Prostate gland (tissue), 2 donors: ENCODE measurements around the gene SLC1A1.

ENCODE experiments used
- CTCF ChIP-seq, 4 experiments: fragments of 200-600 bp in 2 of 4; fragments of 450-650 bp in 2 of 4; sonication (generic) in 2 of 4; IDR thresholded peaks; 1 replicate in 3 of 4; 2 replicates in 1 of 4; pipeline ENCODE4 v1.5.1; 2016 to 2019; ENCODE audit warnings: antibody characterized with exemption in 4 of 4, mild to moderate bottlenecking in 2 of 4, moderate library complexity in 2 of 4
- POLR2A ChIP-seq: fragments of 450-650 bp; IDR thresholded peaks from one replicate; pipeline ENCODE4 v1.6.1; 2016; ENCODE audit warnings: antibody characterized with exemption, mild to moderate bottlenecking

- no peak for TF ChIP-seq CTCF (IDR thresholded peaks at IDR 0.05)
- TF ChIP-seq POLR2A = no peak
These were observed 90.9 kb downstream of the SLC1A1 start for GRCh38 chr9:4581035-4581760.
